Peyer's patch (tissue), 4 donors: ENCODE results near the gene PRCD.

Experiments used
- CTCF ChIP-seq, 6 experiments: fragments of 450-650 bp in 4 of 6; fragments of 200-600 bp in 2 of 6; sonication (generic) in 1 of 6; IDR thresholded peaks; one replicate each; pipeline ENCODE4 v1.5.1; 2017 to 2019; ENCODE audit warnings: antibody characterized with exemption in 6 of 6, mild to moderate bottlenecking in 3 of 6, moderate library complexity in 1 of 6
- POLR2A ChIP-seq, 2 donors: fragments of 450-650 bp; IDR thresholded peaks; one replicate each; pipeline ENCODE4 v1.5.1; 2017; ENCODE audit warnings: antibody characterized with exemption in 2 of 2, mild to moderate bottlenecking in 2 of 2, moderate library complexity in 2 of 2

GRCh38 chr17:76497979-76498875 lies 41.6 kb upstream of the PRCD start:
- TF ChIP-seq POLR2A (IDR thresholded peaks at IDR 0.05) (no peak), CTCF (IDR thresholded peaks at IDR 0.05) (no peak)
